Measurements from ENCODE around the gene PIK3C2A. TPM values are rescaled to one million over a fixed set of nuclear protein-coding genes. Genes with fewer than 3 reads are reported as not detected.

PIK3C2A gene
- total and polyA plus RNA-seq, 4 donors = 13.6 to 103 (median 39.0) TPM

GRCh38 chr11:17163736-17164135, 44.0 kb downstream of the PIK3C2A start:
- Histone ChIP-seq H3K36me3 (ENCODE audit: control insufficient read depth in 4 of 4, insufficient read depth in 4 of 4, low read length in 4 of 4) (peaks cover 0 to 6% (median 2%) of the 10 kb centered on the region in 4 donors), H3K27me3 (ENCODE audit: control insufficient read depth in 3 of 3, insufficient read depth in 3 of 3, low read length in 2 of 3) (no peaks in the 10 kb centered on the region), H3K27ac (ENCODE audit: low read depth in 1 of 2, low read length in 1 of 2) (no peak overlapping the region), H3K4me1 (ENCODE audit: control insufficient read depth in 5 of 5, insufficient read depth in 5 of 5, low read length in 5 of 5) (peaks cover 0 to 43% (median 7%) of the 10 kb centered on the region in 5 donors), H3K9me3 (ENCODE audit: control insufficient read depth in 4 of 4, insufficient read depth in 3 of 4, low read length in 3 of 4) (no peaks in the 10 kb centered on the region), H3K9ac (ENCODE audit: insufficient read depth in 1 of 2, low read length in 2 of 2) (no peak overlapping the region), H3K4me3 (no peak overlapping the region)
- WGBS, 2 donors = 25 to 48% methylated on average over 2 of the region's 2 CpGs
- ATAC-seq (ENCODE audit: insufficient read depth, low FRiP score) (no peak), DNase-seq (no peak)
- no peak for TF ChIP-seq CTCF (IDR thresholded peaks at IDR 0.05; ENCODE audit: control extremely low read depth, extremely low read depth)

- WGBS, 2 donors = 92 to 94% methylated on average over 5 of the region's 5 CpGs
- H3K27ac ChIP-seq (ENCODE audit: low read depth in 1 of 2, low read length in 1 of 2) = no peak overlapping the region
- no peak for ATAC-seq (ENCODE audit: insufficient read depth, low FRiP score)
- no peak overlapping the region for H3K4me3 ChIP-seq
- no peak for TF ChIP-seq CTCF (IDR thresholded peaks at IDR 0.05; ENCODE audit: control extremely low read depth, extremely low read depth)
- H3K9ac ChIP-seq (ENCODE audit: insufficient read depth in 1 of 2, low read length in 2 of 2) = no peak overlapping the region
- H3K27me3 ChIP-seq (ENCODE audit: control insufficient read depth in 3 of 3, insufficient read depth in 3 of 3, low read length in 2 of 3) = no peaks in the 10 kb centered on the region
- peaks cover 0 to 43% (median 7%) of the 10 kb centered on the region in 5 donors for H3K4me1 ChIP-seq (ENCODE audit: control insufficient read depth in 5 of 5, insufficient read depth in 5 of 5, low read length in 5 of 5)
- H3K36me3 ChIP-seq (ENCODE audit: control insufficient read depth in 4 of 4, insufficient read depth in 4 of 4, low read length in 4 of 4) = peaks cover 0 to 6% (median under 1%) of the 10 kb centered on the region in 4 donors
- H3K9me3 ChIP-seq (ENCODE audit: control insufficient read depth in 4 of 4, insufficient read depth in 3 of 4, low read length in 3 of 4) = no peaks in the 10 kb centered on the region
- DNase-seq = no peak
Observed at GRCh38 chr11:17163291-17163690, 44.5 kb downstream of the PIK3C2A start.

- Histone ChIP-seq H3K27me3 (ENCODE audit: control insufficient read depth in 3 of 3, insufficient read depth in 3 of 3, low read length in 2 of 3) (no peaks in the 10 kb centered on the region), H3K36me3 (ENCODE audit: control insufficient read depth in 4 of 4, insufficient read depth in 4 of 4, low read length in 4 of 4) (peaks cover 0 to 6% (median under 1%) of the 10 kb centered on the region in 4 donors), H3K27ac (ENCODE audit: low read depth in 1 of 2, low read length in 1 of 2) (no peak overlapping the region), H3K4me1 (ENCODE audit: control insufficient read depth in 5 of 5, insufficient read depth in 5 of 5, low read length in 5 of 5) (peaks cover 0 to 43% (median 7%) of the 10 kb centered on the region in 5 donors), H3K9me3 (ENCODE audit: control insufficient read depth in 4 of 4, insufficient read depth in 3 of 4, low read length in 3 of 4) (no peaks in the 10 kb centered on the region), H3K4me3 (no peak overlapping the region), H3K9ac (ENCODE audit: insufficient read depth in 1 of 2, low read length in 2 of 2) (no peak overlapping the region)
- 69 to 72% methylated on average over 2 of the region's 2 CpGs for WGBS, 2 donors
- TF ChIP-seq CTCF (IDR thresholded peaks at IDR 0.05; ENCODE audit: control extremely low read depth, extremely low read depth) = no peak
- ATAC-seq (ENCODE audit: insufficient read depth, low FRiP score) = no peak
- DNase-seq = no peak
Observed at GRCh38 chr11:17162376-17162775, 45.4 kb downstream of the PIK3C2A start.

DNA sequence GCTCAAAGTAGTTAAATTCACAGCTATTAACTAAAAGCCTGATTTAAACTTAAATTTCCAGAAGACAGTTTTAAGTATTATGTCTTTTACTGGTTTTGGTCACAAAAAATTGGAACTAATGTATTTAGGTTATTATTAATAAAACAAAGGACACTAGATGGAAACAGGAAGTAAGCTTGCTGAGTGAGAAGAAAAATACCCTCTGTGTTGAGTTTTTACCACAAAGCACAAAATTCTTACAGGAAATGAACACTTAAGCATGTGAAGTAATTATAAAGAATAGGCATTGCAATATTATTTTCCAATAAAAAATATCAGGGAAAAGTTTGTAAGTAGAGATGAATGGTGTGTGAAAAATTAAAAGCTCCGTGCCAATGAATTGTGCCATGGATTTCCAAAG, 46.3 kb downstream of the PIK3C2A start:
- no peak overlapping the region for H3K4me3 ChIP-seq
- no peak for TF ChIP-seq CTCF (IDR thresholded peaks at IDR 0.05; ENCODE audit: control extremely low read depth, extremely low read depth)

More for the DNA sequence above, 46.3 kb downstream of the PIK3C2A start:
- H3K27ac ChIP-seq (ENCODE audit: low read depth in 1 of 2, low read length in 1 of 2) = no peak overlapping the region
- DNase-seq (no peak), ATAC-seq (ENCODE audit: insufficient read depth, low FRiP score) (no peak)
- H3K4me1 ChIP-seq (ENCODE audit: control insufficient read depth in 5 of 5, insufficient read depth in 5 of 5, low read length in 5 of 5) = peaks cover 0 to 42% (median 7%) of the 10 kb centered on the region in 5 donors
- H3K36me3 ChIP-seq (ENCODE audit: control insufficient read depth in 4 of 4, insufficient read depth in 4 of 4, low read length in 4 of 4) = peaks cover 0 to 2% (median 0%) of the 10 kb centered on the region in 4 donors
- WGBS, 2 donors = 73 to 78% methylated on average over 1 of the region's 1 CpG
- H3K9me3 ChIP-seq (ENCODE audit: control insufficient read depth in 4 of 4, insufficient read depth in 3 of 4, low read length in 3 of 4) = no peaks in the 10 kb centered on the region
- H3K27me3 ChIP-seq (ENCODE audit: control insufficient read depth in 3 of 3, insufficient read depth in 3 of 3, low read length in 2 of 3) = no peaks in the 10 kb centered on the region
- H3K9ac ChIP-seq (ENCODE audit: insufficient read depth in 1 of 2, low read length in 2 of 2) = no peak overlapping the region

Data from lung (tissue), 12 donors.